Measurements from ENCODE around the gene LRRN1.
"Not testable (repeated sequence)": the region's sequence is repeated elsewhere in the genome, so short reads cannot be mapped to it uniquely, and the experiment has no call there.

LRRN1 gene

GRCh38 chr3:3804560-3804959 lies 5.3 kb downstream of the LRRN1 start:
- H3K4me3 ChIP-seq (ENCODE audit: low read length): no peak overlapping the region
- DNase-seq (ENCODE audit: low read depth, low spot score): no peak

GRCh38 chr3:3806092-3806491 lies 6.9 kb downstream of the LRRN1 start:
- H3K4me3 ChIP-seq (ENCODE audit: low read length): no peak overlapping the region
- DNase-seq (ENCODE audit: low read depth, low spot score): no peak

- H3K4me3 ChIP-seq (ENCODE audit: low read length): no peak overlapping the region
- no peak for DNase-seq (ENCODE audit: low read depth, low spot score)
Observed at GRCh38 chr3:3806856-3807255, 7.6 kb downstream of the LRRN1 start.

GRCh38 chr3:3813013-3813412 lies 13.8 kb downstream of the LRRN1 start:
- DNase-seq (ENCODE audit: low read depth, low spot score): no peak
- no peak overlapping the region for H3K4me3 ChIP-seq (ENCODE audit: low read length)

- no peak for DNase-seq (ENCODE audit: low read depth, low spot score)
- H3K4me3 ChIP-seq (ENCODE audit: low read length): no peak overlapping the region
Observed at GRCh38 chr3:3815206-3815605, 16.0 kb downstream of the LRRN1 start.

GRCh38 chr3:3816034-3816433 lies 16.8 kb downstream of the LRRN1 start:
- no peak overlapping the region for H3K4me3 ChIP-seq (ENCODE audit: low read length)
- no peak for DNase-seq (ENCODE audit: low read depth, low spot score)

- no peak for DNase-seq (ENCODE audit: low read depth, low spot score)
- no peak overlapping the region for H3K4me3 ChIP-seq (ENCODE audit: low read length)
Observed at GRCh38 chr3:3817865-3818264, 18.6 kb downstream of the LRRN1 start.

GRCh38 chr3:3821777-3822176 lies 22.5 kb downstream of the LRRN1 start:
- H3K4me3 ChIP-seq (ENCODE audit: low read length): no peak overlapping the region
- no peak for DNase-seq (ENCODE audit: low read depth, low spot score)

- no peak overlapping the region for H3K4me3 ChIP-seq (ENCODE audit: low read length)
- DNase-seq (ENCODE audit: low read depth, low spot score): no peak
Observed at GRCh38 chr3:3825035-3825434, 25.8 kb downstream of the LRRN1 start.

GRCh38 chr3:3826521-3826920 lies 27.3 kb downstream of the LRRN1 start:
- H3K4me3 ChIP-seq (ENCODE audit: low read length): no peak overlapping the region
- no peak for DNase-seq (ENCODE audit: low read depth, low spot score)

- no peak for DNase-seq (ENCODE audit: low read depth, low spot score)
- no peak overlapping the region for H3K4me3 ChIP-seq (ENCODE audit: low read length)
Observed at GRCh38 chr3:3827111-3827510, 27.9 kb downstream of the LRRN1 start.

- H3K4me3 ChIP-seq (ENCODE audit: low read length); DNase-seq (ENCODE audit: low read depth, low spot score): not testable (repeated sequence)
Observed at GRCh38 chr3:3828417-3828816, 29.2 kb downstream of the LRRN1 start.

- DNase-seq (ENCODE audit: low read depth, low spot score): peak; percentile 4
- no peak overlapping the region for H3K4me3 ChIP-seq (ENCODE audit: low read length)
Observed at GRCh38 chr3:3836845-3837244, 37.6 kb downstream of the LRRN1 start.

- DNase-seq (ENCODE audit: low read depth, low spot score): no peak
- no peak overlapping the region for H3K4me3 ChIP-seq (ENCODE audit: low read length)
Observed at GRCh38 chr3:3842356-3842755, 43.1 kb downstream of the LRRN1 start.

- no peak for DNase-seq (ENCODE audit: low read depth, low spot score)
- H3K4me3 ChIP-seq (ENCODE audit: low read length): no peak overlapping the region
Observed at GRCh38 chr3:3847994-3848922, 49.0 kb downstream of the LRRN1 start.

- no peak overlapping the region for H3K4me3 ChIP-seq (ENCODE audit: low read length)
- DNase-seq (ENCODE audit: low read depth, low spot score): no peak
Observed at GRCh38 chr3:3848923-3849275, 49.7 kb downstream of the LRRN1 start.

- DNase-seq (ENCODE audit: low read depth, low spot score): no peak
- H3K4me3 ChIP-seq (ENCODE audit: low read length): no peak overlapping the region
Observed at GRCh38 chr3:3851621-3852323, 52.5 kb downstream of the LRRN1 start.

- no peak for DNase-seq (ENCODE audit: low read depth, low spot score)
Observed at GRCh38 chr3:3853544-3853943, 54.3 kb downstream of the LRRN1 start.

GRCh38 chr3:3855056-3855455 lies 55.8 kb downstream of the LRRN1 start:
- no peak overlapping the region for H3K4me3 ChIP-seq (ENCODE audit: low read length)
- DNase-seq (ENCODE audit: low read depth, low spot score): no peak

More at GRCh38 chr3:3853544-3853943, 54.3 kb downstream of the LRRN1 start:
- H3K4me3 ChIP-seq (ENCODE audit: low read length): no peak overlapping the region

GRCh38 chr3:3860235-3860634 lies 61.0 kb downstream of the LRRN1 start:
- DNase-seq (ENCODE audit: low read depth, low spot score): no peak

More at GRCh38 chr3:3860235-3860634, 61.0 kb downstream of the LRRN1 start:
- no peak overlapping the region for H3K4me3 ChIP-seq (ENCODE audit: low read length)

Measured in Jurkat, Clone E6-1 (cell line).